ENCODE data around the gene SLC25A27. TPM values are rescaled to one million over a fixed set of nuclear protein-coding genes. Genes with fewer than 3 reads are reported as not detected.

The SLC25A27 gene
- total RNA-seq, 1 donor from 2014 or later = 11.7 TPM

DNA sequence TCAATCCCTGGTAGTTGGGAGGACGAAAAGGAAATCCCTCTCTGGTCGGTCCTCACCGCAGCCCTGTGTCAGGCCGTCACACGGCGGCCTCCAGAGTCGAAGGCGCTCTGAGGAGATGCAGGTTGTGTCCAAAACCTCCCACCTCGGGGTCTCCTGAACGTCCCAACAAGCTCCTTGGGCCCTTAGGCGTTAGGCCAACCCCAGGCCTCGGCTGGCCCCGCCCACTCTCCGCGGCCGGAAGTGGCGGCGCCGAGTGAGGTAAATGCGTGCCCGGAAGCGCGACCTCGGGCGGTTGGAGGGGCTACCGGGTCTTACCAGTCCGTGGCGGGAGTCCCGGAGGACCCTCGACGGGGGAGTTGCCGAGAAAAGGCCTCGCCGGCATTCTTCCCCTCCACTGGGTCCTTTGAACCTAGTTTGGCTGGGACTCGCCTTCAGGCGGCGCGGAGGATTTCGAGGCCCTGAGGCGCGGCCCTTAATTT is 34.9 kb downstream of the SLC25A27 start, which contains the start of gene TDRD6:
Gene TDRD6 (plus strand): TSS at position 267 of the 479 bp plus-strand sequence. CDS start 244 bp downstream, outside the sequence.
- H3K27ac ChIP-seq = no peak within 1 kb of the TSS
- no peaks in the 10 kb centered on the region for H3K27me3 ChIP-seq
- H3K4me3 ChIP-seq = no peak within 1 kb of the TSS
- no peaks in the 10 kb centered on the region for H3K36me3 ChIP-seq
- H3K4me1 ChIP-seq = no peaks in the 10 kb centered on the region
- H3K9me3 ChIP-seq = no peaks in the 10 kb centered on the region
- DNase-seq (ENCODE audit: low spot score in 2 of 2) = no peak
- intact Hi-C loops (cut with DNase I) = no loop called here
- TF ChIP-seq CTCF (IDR thresholded peaks at IDR 0.05) = no peak

DNA sequence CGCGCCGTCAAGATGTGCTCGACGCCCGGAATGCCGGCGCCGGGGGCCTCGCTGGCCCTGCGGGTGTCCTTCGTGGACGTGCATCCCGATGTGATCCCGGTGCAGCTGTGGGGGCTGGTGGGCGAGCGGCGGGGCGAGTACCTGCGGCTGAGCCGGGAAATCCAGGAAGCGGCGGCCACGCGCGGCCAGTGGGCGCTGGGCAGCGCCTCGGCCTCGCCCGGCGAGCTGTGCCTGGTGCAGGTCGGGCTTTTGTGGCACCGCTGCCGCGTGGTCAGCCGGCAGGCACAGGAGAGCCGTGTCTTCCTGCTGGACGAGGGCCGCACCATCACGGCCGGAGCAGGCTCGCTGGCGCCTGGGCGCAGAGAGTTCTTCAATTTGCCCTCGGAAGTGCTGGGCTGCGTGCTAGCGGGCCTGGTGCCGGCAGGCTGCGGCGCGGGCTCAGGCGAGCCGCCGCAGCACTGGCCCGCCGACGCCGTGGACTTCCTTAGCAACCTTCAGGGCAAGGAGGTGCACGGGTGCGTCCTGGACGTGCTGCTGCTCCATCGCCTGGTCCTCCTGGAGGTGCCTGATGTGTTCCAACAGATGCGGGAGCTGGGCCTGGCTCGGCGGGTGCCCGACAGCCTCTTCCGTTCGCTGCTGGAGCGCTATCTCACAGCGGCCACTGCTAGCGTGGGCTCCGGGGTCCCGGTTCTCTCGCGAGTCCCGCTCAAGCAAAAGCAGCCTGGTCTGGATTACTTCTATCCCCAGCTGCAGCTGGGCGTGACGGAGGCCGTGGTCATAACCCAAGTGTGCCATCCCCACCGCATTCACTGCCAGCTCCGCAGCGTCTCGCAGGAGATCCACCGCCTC is 35.6 kb downstream of the SLC25A27 start:
- H3K4me3 ChIP-seq = no peak overlapping the region
- no peak overlapping the region for H3K27ac ChIP-seq
- intact Hi-C loops (cut with DNase I) = no loop called here
- no peaks in the 10 kb centered on the region for H3K9me3 ChIP-seq
- no peaks in the 10 kb centered on the region for H3K36me3 ChIP-seq
- no peak for DNase-seq (ENCODE audit: low spot score in 2 of 2)
- H3K27me3 ChIP-seq = no peaks in the 10 kb centered on the region
- no peaks in the 10 kb centered on the region for H3K4me1 ChIP-seq
- TF ChIP-seq CTCF (IDR thresholded peaks at IDR 0.05) = no peak

- H3K27me3 ChIP-seq = no peaks in the 10 kb centered on the region
- DNase-seq (ENCODE audit: low spot score in 2 of 2) = no peak
- intact Hi-C loops (cut with DNase I) = no loop called here
- no peaks in the 10 kb centered on the region for H3K9me3 ChIP-seq
- no peaks in the 10 kb centered on the region for H3K4me1 ChIP-seq
- H3K27ac ChIP-seq = no peak overlapping the region
- H3K4me3 ChIP-seq = no peak overlapping the region
- TF ChIP-seq CTCF (IDR thresholded peaks at IDR 0.05) = no peak
- no peaks in the 10 kb centered on the region for H3K36me3 ChIP-seq
These were observed 36.2 kb downstream of the SLC25A27 start for GRCh38 chr6:46688966-46689335.

DNA sequence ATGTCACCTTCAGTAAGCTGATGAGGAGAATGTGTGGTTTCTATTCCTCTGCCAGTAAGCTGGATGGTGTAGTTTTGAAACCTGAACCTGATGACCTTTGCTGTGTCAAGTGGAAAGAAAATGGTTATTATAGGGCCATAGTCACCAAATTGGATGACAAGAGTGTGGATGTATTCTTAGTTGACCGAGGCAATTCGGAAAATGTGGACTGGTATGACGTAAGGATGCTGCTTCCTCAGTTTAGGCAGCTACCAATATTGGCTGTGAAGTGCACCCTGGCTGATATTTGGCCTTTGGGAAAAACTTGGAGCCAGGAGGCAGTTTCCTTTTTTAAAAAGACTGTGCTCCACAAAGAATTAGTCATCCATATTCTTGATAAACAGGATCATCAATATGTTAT is 36.9 kb downstream of the SLC25A27 start:
- TF ChIP-seq CTCF (IDR thresholded peaks at IDR 0.05) = no peak
- H3K36me3 ChIP-seq = no peaks in the 10 kb centered on the region
- H3K27ac ChIP-seq = no peak overlapping the region
- intact Hi-C loops (cut with DNase I) = no loop called here
- no peaks in the 10 kb centered on the region for H3K27me3 ChIP-seq
- DNase-seq (ENCODE audit: low spot score in 2 of 2) = no peak
- no peak overlapping the region for H3K4me3 ChIP-seq
- H3K4me1 ChIP-seq = no peaks in the 10 kb centered on the region
- no peaks in the 10 kb centered on the region for H3K9me3 ChIP-seq

DNA sequence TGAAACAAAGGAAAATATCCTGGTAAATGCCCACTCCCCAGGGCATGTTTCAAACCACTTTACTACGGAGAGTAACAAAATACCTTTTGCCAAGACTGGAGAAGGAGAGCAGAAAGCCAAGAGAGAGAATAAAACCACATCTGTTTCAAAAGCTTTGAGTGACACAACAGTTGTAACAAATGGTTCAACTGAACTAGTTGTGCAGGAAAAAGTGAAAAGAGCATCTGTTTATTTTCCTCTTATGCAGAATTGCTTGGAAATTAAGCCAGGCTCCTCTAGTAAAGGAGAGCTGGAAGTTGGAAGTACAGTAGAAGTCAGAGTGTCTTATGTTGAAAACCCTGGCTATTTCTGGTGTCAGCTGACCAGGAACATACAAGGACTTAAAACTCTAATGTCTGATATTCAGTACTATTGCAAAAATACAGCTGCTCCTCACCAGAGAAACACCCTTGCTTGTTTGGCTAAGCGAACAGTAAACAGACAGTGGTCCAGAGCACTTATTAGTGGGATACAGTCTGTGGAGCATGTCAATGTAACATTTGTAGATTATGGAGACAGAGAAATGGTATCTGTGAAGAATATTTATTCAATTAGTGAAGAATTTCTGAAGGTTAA is 37.5 kb downstream of the SLC25A27 start:
- Histone ChIP-seq H3K4me1 (no peaks in the 10 kb centered on the region), H3K27me3 (no peaks in the 10 kb centered on the region), H3K4me3 (no peak overlapping the region), H3K27ac (no peak overlapping the region), H3K9me3 (no peaks in the 10 kb centered on the region), H3K36me3 (no peaks in the 10 kb centered on the region)
- no peak for TF ChIP-seq CTCF (IDR thresholded peaks at IDR 0.05)
- no peak for DNase-seq (ENCODE audit: low spot score in 2 of 2)
- intact Hi-C loops (cut with DNase I) = no loop called here
